Prostate gland (tissue), 2 donors: ENCODE data around the gene ERCC4. TPM values are rescaled to one million over a fixed set of nuclear protein-coding genes. Genes with fewer than 3 reads are reported as not detected.

Source experiments
- DNase-seq: peaks from one replicate; pipeline ENCODE4 v3.0.0-alpha.2; 2019; ENCODE audit warnings: low spot score
- H3K27ac ChIP-seq, 2 donors: fragments of 200-600 bp; sonication (generic); 2 replicates each; pipeline ENCODE4 v1.5.1; 2017 to 2019
- H3K27me3 ChIP-seq: fragments of 200-600 bp; sonication (generic); replicated peaks from 2 replicates; pipeline ENCODE4 v1.5.1; 2019; ENCODE audit not compliant: insufficient read depth
- H3K36me3 ChIP-seq, 2 donors: fragments of 200-600 bp; sonication (generic); 1 replicate in 1 of 2; 2 replicates in 1 of 2; pipeline versions ENCODE4 v1.5.1 to v1.8.1; 2017 to 2019
- H3K4me1 ChIP-seq: fragments of 200-600 bp; sonication (generic); replicated peaks from 2 replicates; pipeline ENCODE4 v1.5.1; 2019
- H3K4me3 ChIP-seq, 2 donors: fragments of 200-600 bp; sonication (generic); 2 replicates each; pipeline ENCODE4 v1.5.1; 2017 to 2019
- H3K9me3 ChIP-seq: fragments of 200-600 bp; sonication (generic); 2 replicates; pipeline ENCODE4 v1.5.1; 2017
- POLR2A ChIP-seq: fragments of 450-650 bp; IDR thresholded peaks from one replicate; pipeline ENCODE4 v1.6.1; 2016; ENCODE audit warnings: antibody characterized with exemption, mild to moderate bottlenecking
- POLR2AphosphoS5 ChIP-seq: sonication (generic); formaldehyde crosslinking; IDR thresholded peaks from one replicate; pipeline ENCODE4 v1.6.1; 2017; ENCODE audit warnings: antibody characterized with exemption
- WGBS: methylation state at CpG from one replicate; pipeline ENCODE4 v1.1.5; 2018; 5-methylcytosine and 5-hydroxymethylcytosine counted together
- intact Hi-C: fragments of 100-400 bp; cut with DNase I; formaldehyde crosslinking; loops from one replicate; pipeline ENCODE4 v1.14.2; 2022
- total RNA-seq, 2 donors: library from RNA; depleted of rRNA; stranded (reverse); fragments of >200 nt; gene quantifications; one replicate each; pipeline ENCODE4 v1.1.0, GENCODE V29; 2016
- TF ChIP-seq, protein P1 (sequence below), 4 experiments: fragments of 200-600 bp in 2 of 4; fragments of 450-650 bp in 2 of 4; sonication (generic) in 2 of 4; IDR thresholded peaks; 1 replicate in 3 of 4; 2 replicates in 1 of 4; pipeline ENCODE4 v1.5.1; 2016 to 2019; ENCODE audit warnings: antibody characterized with exemption in 4 of 4, mild to moderate bottlenecking in 2 of 4, moderate library complexity in 2 of 4

ERCC4 gene
- total RNA-seq, 2 donors from 2014 or later = 7.6 to 13.3 TPM

- no peak for TF ChIP-seq POLR2AphosphoS5
- TF ChIP-seq, protein P1, sequence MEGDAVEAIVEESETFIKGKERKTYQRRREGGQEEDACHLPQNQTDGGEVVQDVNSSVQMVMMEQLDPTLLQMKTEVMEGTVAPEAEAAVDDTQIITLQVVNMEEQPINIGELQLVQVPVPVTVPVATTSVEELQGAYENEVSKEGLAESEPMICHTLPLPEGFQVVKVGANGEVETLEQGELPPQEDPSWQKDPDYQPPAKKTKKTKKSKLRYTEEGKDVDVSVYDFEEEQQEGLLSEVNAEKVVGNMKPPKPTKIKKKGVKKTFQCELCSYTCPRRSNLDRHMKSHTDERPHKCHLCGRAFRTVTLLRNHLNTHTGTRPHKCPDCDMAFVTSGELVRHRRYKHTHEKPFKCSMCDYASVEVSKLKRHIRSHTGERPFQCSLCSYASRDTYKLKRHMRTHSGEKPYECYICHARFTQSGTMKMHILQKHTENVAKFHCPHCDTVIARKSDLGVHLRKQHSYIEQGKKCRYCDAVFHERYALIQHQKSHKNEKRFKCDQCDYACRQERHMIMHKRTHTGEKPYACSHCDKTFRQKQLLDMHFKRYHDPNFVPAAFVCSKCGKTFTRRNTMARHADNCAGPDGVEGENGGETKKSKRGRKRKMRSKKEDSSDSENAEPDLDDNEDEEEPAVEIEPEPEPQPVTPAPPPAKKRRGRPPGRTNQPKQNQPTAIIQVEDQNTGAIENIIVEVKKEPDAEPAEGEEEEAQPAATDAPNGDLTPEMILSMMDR (IDR thresholded peaks at IDR 0.05) = no peak
- TF ChIP-seq POLR2A = no peak
Observed at GRCh38 chr16:14001521-14001920, 81.6 kb downstream of the ERCC4 start.

More at GRCh38 chr16:14001521-14001920, 81.6 kb downstream of the ERCC4 start:
- intact Hi-C loops = no loop called here
- 94% methylated on average over 10 of the region's 10 CpGs for WGBS
- Histone ChIP-seq H3K4me3 (no peak overlapping the region), H3K4me1 (no peaks in the 10 kb centered on the region), H3K9me3 (no peaks in the 10 kb centered on the region), H3K27me3 (no peaks in the 10 kb centered on the region), H3K36me3 (no peaks in the 10 kb centered on the region), H3K27ac (no peak overlapping the region)
- no peak for DNase-seq

Other genes starting within 250 kb of the ERCC4 start
- 100 to 1,000 TPM in 1 of 2 donors, 10 to 100 TPM in 1; 46.5 to 102 TPM for gene MRTFB, start 151.2 kb downstream of the ERCC4 start, total RNA-seq